C4-2B (cell line): Measurements from ENCODE around the gene CCDC13.

Experiments used
- ZFX ChIP-seq: fragments of 450-650 bp; IDR thresholded peaks from 2 replicates; pipeline ENCODE4 v1.6.1; 2017
- TF ChIP-seq, protein P1 (sequence below): fragments of 450-650 bp; conservative IDR thresholded peaks from 2 replicates; pipeline ENCODE4 v1.5.1; 2017; ENCODE audit warnings: mild to moderate bottlenecking

DNA sequence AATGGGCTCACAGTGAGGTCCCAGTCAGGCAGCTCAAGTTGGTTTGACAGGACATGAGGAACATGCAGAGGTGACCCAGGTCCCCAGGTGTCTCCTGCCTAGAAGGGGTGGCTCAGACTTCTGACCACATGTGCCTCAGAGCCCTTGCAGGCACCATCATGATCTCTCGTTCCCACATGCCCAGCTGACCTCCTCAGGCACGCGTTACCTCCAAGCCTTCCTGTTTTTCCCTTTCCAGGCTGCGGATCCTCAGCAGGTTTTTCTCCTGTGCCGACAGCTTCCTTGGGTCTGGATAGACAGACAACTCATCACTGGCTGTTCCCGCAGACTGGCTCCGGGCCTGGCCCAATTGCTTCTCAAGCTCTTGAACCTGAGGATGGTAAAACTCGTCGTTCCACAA is 30.4 kb downstream of the CCDC13 start:
- TF ChIP-seq, protein P1, sequence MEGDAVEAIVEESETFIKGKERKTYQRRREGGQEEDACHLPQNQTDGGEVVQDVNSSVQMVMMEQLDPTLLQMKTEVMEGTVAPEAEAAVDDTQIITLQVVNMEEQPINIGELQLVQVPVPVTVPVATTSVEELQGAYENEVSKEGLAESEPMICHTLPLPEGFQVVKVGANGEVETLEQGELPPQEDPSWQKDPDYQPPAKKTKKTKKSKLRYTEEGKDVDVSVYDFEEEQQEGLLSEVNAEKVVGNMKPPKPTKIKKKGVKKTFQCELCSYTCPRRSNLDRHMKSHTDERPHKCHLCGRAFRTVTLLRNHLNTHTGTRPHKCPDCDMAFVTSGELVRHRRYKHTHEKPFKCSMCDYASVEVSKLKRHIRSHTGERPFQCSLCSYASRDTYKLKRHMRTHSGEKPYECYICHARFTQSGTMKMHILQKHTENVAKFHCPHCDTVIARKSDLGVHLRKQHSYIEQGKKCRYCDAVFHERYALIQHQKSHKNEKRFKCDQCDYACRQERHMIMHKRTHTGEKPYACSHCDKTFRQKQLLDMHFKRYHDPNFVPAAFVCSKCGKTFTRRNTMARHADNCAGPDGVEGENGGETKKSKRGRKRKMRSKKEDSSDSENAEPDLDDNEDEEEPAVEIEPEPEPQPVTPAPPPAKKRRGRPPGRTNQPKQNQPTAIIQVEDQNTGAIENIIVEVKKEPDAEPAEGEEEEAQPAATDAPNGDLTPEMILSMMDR = no peak
- TF ChIP-seq ZFX = no peak
